Activated CD4-positive, alpha-beta T cell treated with anti-CD3 and anti-CD28 coated beads, Interleukin-2, amount 50 U/mL, for 4 hours (primary cell): Measurements from ENCODE around the gene C9orf78.

Experiments
- DNase-seq, 2 experiments: peaks; one replicate each; pipeline ENCODE4 v3.0.0-alpha.2; 2020

The C9orf78 gene

GRCh38 chr9:129835128-129835859 is at the start of gene C9orf78, which contains the start of gene USP20:
Gene C9orf78, minus strand, starts transcription at chr9:129835275. Its CDS starts 54 bp downstream, at chr9:129835221.
Gene USP20, plus strand, starts transcription at chr9:129835458. Its CDS starts 17,098 bp downstream, at chr9:129852556.
- peak; percentile 93 to 95 for DNase-seq

- DNase-seq, result peak; percentile 95 to 96
Measured at GRCh38 chr9:129884220-129885017, 49.3 kb upstream of the C9orf78 start.

GRCh38 chr9:129881547-129882324 is 46.7 kb upstream of the C9orf78 start:
- DNase-seq, result no peak

GRCh38 chr9:129880654-129881546 is 45.8 kb upstream of the C9orf78 start:
- DNase-seq, result no peak

GRCh38 chr9:129879991-129880653 is 45.0 kb upstream of the C9orf78 start:
- no peak for DNase-seq

GRCh38 chr9:129879103-129879699 is 44.1 kb upstream of the C9orf78 start:
- DNase-seq, result no peak

- no peak for DNase-seq
Measured at GRCh38 chr9:129878291-129878690, 43.2 kb upstream of the C9orf78 start.

GRCh38 chr9:129876815-129877214 is 41.7 kb upstream of the C9orf78 start:
- DNase-seq, result no peak

- no peak for DNase-seq
Measured at GRCh38 chr9:129875687-129876395, 40.8 kb upstream of the C9orf78 start.

- no peak for DNase-seq
Measured at GRCh38 chr9:129875181-129875611, 40.1 kb upstream of the C9orf78 start.

GRCh38 chr9:129874261-129875101 is 39.4 kb upstream of the C9orf78 start:
- DNase-seq, result no peak

GRCh38 chr9:129873563-129874190 is 38.6 kb upstream of the C9orf78 start:
- DNase-seq, result no peak

- no peak for DNase-seq
Measured at GRCh38 chr9:129871046-129871445, 36.0 kb upstream of the C9orf78 start.

GRCh38 chr9:129869585-129870501 is 34.8 kb upstream of the C9orf78 start:
- DNase-seq, result no peak

- DNase-seq, result peak; percentile 82 to 85
Measured at GRCh38 chr9:129868872-129869486, 33.9 kb upstream of the C9orf78 start.

GRCh38 chr9:129868023-129868871 is 33.2 kb upstream of the C9orf78 start:
- DNase-seq, result no peak
